GM12891 (cell line): Measurements from ENCODE around the gene DUSP6.

Source experiments
- DNase-seq: peaks from one replicate; pipeline ENCODE4 v3.0.0; 2011; ENCODE audit warnings: low spot score; ENCODE audit not compliant: insufficient read length
- FAIRE-seq: peaks from 2 replicates; lab custom pipeline; 2011; peaks lifted over from hg19 to GRCh38; lab: Jason Lieb, UNC
- PAX5 ChIP-seq: IDR thresholded peaks from 2 replicates; pipeline ENCODE4 v1.6.1; 2011; ENCODE audit warnings: low read length, moderate library complexity, mild to moderate bottlenecking; ENCODE audit not compliant: insufficient read depth, severe bottlenecking
- POLR2A ChIP-seq: IDR thresholded peaks from 2 replicates; pipeline ENCODE4 v1.6.1; 2011; ENCODE audit warnings: low read depth, low read length, control low read depth
- POLR2AphosphoS5 ChIP-seq: IDR thresholded peaks from 2 replicates; pipeline ENCODE4 v1.6.1; 2011; ENCODE audit warnings: low read depth, low read length, control low read depth
- POU2F2 ChIP-seq: IDR thresholded peaks from 2 replicates; pipeline ENCODE4 v1.6.1; 2011; ENCODE audit warnings: low read depth, mild to moderate bottlenecking, control low read depth, low read length, moderate library complexity
- SPI1 ChIP-seq: IDR thresholded peaks from 2 replicates; pipeline ENCODE4 v1.6.1; 2011; ENCODE audit warnings: low read depth, low read length, control low read depth
- TAF1 ChIP-seq: IDR thresholded peaks from 2 replicates; pipeline ENCODE4 v1.6.1; 2011; ENCODE audit warnings: low read depth, low read length, control low read depth

Gene DUSP6

DNA sequence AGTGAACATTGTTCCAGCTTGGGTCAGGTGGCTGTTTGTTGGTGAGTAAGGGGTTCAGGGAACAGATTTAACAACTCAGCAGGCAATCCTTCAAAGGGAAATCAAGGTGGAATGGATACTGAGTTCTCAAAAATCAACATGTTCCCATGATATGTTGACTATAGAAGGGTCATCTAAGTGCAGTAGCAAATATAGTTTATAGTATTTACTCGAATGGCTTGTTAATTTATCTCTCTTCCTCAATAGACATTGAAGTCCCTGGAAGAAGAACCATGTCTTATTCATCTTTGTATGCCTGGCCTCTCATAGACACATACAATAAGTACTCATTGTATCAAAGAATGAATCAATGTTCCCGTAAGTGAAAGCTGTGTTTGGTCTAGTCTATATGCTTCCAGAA, 24.5 kb upstream of the DUSP6 start:
- TF ChIP-seq POLR2AphosphoS5, result no peak
- no peak for FAIRE-seq
- DNase-seq, result no peak

DNA sequence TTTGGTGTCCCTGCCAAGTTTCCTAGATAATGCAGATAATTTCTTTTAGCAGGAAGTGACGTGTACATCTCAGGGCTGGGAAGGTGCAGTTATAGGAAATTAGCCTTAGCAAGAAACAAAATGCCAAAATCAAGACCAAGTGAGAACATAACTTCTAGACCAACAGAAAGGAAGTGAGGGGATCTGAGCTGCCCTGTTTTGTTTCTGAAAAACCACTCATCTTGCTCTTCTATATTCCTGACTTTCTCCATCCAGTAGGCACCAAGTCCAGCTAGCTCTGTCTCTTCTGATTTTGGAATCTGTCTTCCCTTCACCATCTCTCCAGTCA, 23.9 kb upstream of the DUSP6 start:
- DNase-seq (no peak), FAIRE-seq (no peak)
- TF ChIP-seq SPI1 (no peak), TAF1 (no peak), POU2F2 (no peak), PAX5 (no peak), POLR2A (no peak), POLR2AphosphoS5 (no peak)

GRCh38 chr12:89373763-89374572, 21.7 kb upstream of the DUSP6 start:
- FAIRE-seq, result no peak
- no peak for DNase-seq

DNA sequence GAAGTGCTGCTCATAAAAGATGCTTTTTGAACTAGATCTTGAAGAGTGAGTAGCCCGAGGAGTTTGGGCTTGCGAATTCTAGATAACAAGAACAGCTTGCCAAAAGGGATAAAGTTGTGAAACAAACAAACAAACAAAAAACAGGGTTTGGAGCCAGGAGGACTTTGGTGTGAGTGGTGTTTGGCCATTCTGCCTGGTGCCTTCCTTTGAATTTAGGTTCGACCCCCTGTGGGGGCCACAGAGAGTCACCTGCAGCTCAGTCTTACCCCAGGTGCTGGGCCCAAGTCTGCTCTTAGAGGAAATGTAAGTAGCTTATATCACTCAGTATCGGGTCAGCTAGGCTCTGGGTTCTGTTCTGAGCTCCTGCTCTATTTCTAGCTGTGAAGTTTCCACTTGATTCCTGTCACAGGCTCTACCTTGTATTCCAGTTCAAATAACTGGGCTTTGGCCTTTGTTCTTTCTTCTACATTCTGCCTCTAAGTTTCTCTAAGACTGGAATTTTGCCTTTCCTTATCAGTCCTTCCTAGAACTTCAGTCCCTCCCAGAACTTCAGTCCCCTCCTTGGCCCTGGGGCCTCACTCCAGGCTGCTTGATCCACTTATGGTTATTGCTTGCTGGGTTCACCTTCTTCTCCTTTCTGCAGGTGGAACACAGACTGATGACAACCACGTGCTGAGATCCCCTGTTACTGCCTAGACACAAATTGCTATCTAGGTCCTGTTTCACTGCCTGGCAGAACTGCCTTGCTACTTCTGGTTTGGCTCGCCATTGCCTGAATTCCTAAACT, 20.5 kb upstream of the DUSP6 start:
- DNase-seq (no peak), FAIRE-seq (no peak)
- no peak for TF ChIP-seq TAF1
- TF ChIP-seq POU2F2, result no peak
- no peak for TF ChIP-seq PAX5
- no peak for TF ChIP-seq POLR2AphosphoS5
- TF ChIP-seq SPI1, result no peak
- no peak for TF ChIP-seq POLR2A

More at GRCh38 chr12:89373763-89374572, 21.7 kb upstream of the DUSP6 start:
- TF ChIP-seq PAX5, result no peak
- TF ChIP-seq POU2F2, result no peak
- TF ChIP-seq POLR2A, result no peak
- TF ChIP-seq SPI1, result no peak
- TF ChIP-seq POLR2AphosphoS5, result no peak
- TF ChIP-seq TAF1, result no peak

GRCh38 chr12:89370850-89371249, 18.5 kb upstream of the DUSP6 start:
- no peak for FAIRE-seq
- TF ChIP-seq PAX5, result no peak
- TF ChIP-seq POLR2AphosphoS5, result no peak
- no peak for TF ChIP-seq TAF1
- TF ChIP-seq SPI1, result no peak
- TF ChIP-seq POLR2A, result no peak
- no peak for TF ChIP-seq POU2F2
- no peak for DNase-seq

GRCh38 chr12:89370421-89370831, 18.1 kb upstream of the DUSP6 start:
- DNase-seq (no peak), FAIRE-seq (no peak)
- TF ChIP-seq TAF1 (no peak), POLR2AphosphoS5 (no peak), POLR2A (no peak)

- no peak for DNase-seq
- TF ChIP-seq POU2F2 (no peak), TAF1 (no peak), POLR2A (no peak), PAX5 (no peak), POLR2AphosphoS5 (no peak), SPI1 (no peak)
- FAIRE-seq, result no peak
Observed at GRCh38 chr12:89369166-89369565, 16.9 kb upstream of the DUSP6 start.

- no peak for FAIRE-seq
- no peak for TF ChIP-seq TAF1
- no peak for TF ChIP-seq POU2F2
Observed at GRCh38 chr12:89368391-89368790, 16.1 kb upstream of the DUSP6 start.

DNA sequence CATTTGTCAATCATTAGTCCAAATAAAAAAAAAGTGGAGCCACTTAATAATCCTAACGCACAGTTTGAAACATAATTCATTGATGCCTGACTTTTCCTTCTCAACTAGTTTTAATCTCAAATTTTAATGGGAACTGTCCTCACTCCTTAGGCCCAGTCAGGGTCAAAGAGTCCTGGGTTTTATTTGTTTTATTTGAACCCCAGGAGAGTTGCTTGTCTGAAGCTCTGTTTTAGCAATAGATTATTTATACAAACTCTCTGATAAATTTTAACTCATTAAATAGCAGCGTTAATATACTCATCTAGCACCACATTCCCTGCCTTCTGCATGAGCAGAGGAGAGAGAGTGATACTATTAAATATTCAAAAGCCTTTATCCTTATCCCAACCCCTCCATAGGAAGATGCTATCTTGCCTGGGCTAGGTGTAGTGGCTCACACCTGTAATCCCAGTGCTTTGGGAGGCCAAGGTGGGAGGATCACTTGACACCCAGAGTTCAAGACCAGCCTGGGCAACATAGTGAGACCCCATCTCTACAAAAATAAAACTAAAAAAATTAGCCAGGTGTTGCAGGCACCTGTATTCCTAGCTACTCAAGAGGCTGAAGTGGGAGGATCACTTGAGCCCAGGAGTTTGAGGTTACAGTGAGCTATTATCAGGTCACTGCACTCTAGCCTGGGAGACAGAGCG, 14.5 kb upstream of the DUSP6 start:
- FAIRE-seq (no peak), DNase-seq (no peak)
- TF ChIP-seq TAF1 (no peak), PAX5 (no peak), POU2F2 (no peak), SPI1 (no peak), POLR2AphosphoS5 (no peak), POLR2A (no peak)

More at GRCh38 chr12:89368391-89368790, 16.1 kb upstream of the DUSP6 start:
- DNase-seq, result no peak

DNA sequence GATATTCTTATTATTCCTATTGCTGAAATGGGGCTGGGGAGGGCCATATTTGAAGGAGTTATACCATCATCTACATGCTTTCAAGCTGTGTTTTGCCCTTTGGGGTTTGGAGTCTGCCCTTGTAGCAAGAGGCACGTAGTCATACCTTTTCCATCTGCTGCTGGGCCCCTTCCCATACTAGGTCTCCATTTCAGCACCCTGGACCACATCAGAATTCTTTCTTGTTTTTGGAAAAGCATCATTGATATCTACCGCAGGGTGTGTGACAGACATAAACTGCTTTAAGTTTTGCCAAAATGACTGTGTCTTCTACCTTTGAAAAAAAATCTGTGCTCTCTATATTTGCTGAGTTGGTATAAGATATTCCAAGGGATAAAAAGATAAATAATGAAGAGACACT, 12.3 kb upstream of the DUSP6 start:
- TF ChIP-seq TAF1 (no peak), POLR2AphosphoS5 (no peak), PAX5 (no peak), SPI1 (no peak), POLR2A (no peak)
- FAIRE-seq (no peak), DNase-seq (no peak)
